ENCODE data around the gene TMEM131. TPM values are rescaled to one million over a fixed set of nuclear protein-coding genes. Genes with fewer than 3 reads are reported as not detected.

Gene TMEM131
- total and polyA plus RNA-seq, 2 of the 8 experiments (the other 6 are each of a cell fraction or from before 2014, with no cell fraction given) = 9.7 to 22.9 TPM

- ChIA-PET CTCF (ENCODE audit: partially characterized antibody) (interaction anchor here (0.6 to 1.7 kb wide), 3 partner anchors 9 to 258 kb away, joined by 3 to 4 read pairs (median 3); no protein-coding TSS in a partner anchor), POLR2A (ENCODE audit: partially characterized antibody) (no interaction called here)
- Histone ChIP-seq H2BK5ac (ENCODE audit: low read depth, low read length) (no peak overlapping the region), H3K27ac (ENCODE audit: low read depth, low read length) (no peak overlapping the region), H3K79me2 (ENCODE audit: control insufficient read depth in 1 of 2, insufficient read depth in 2 of 2, low read length in 2 of 2) (no peaks in the 10 kb centered on the region), H3K18ac (ENCODE audit: extremely low read depth, low read length) (no peak overlapping the region), H3K27me3 (replicated peaks in 1 of 4; ENCODE audit: control insufficient read depth in 3 of 4, extremely low read depth in 1 of 4, insufficient read depth in 3 of 4, low read length in 3 of 4) (no peaks in the 10 kb centered on the region; a peak in 1 of 7 replicates), H3K4me3 (ENCODE audit: extremely low read depth in 1 of 4, insufficient read depth in 2 of 4, low read depth in 3 of 4, low read length in 4 of 4) (no peak overlapping the region), H3K36me3 (ENCODE audit: control insufficient read depth in 2 of 4, insufficient read depth in 4 of 4, low read length in 3 of 4) (no peaks in the 10 kb centered on the region), H2AFZ (ENCODE audit: low read length) (peak overlapping the region; percentile 40; the same call in 1 of the 2 replicates), H3K79me1 (ENCODE audit: low read depth, low read length) (no peaks in the 10 kb centered on the region), H3K14ac (ENCODE audit: insufficient read length) (no peak overlapping the region), H2BK120ac (replicated peaks; ENCODE audit: low read depth, low read length) (no peak overlapping the region), H4K91ac (replicated peaks; ENCODE audit: insufficient read length, low read length) (no peak overlapping the region), H2BK15ac (ENCODE audit: low read length) (no peak overlapping the region), H4K20me1 (replicated peaks in 1 of 2; ENCODE audit: control insufficient read depth in 1 of 2, insufficient read depth in 2 of 2, low read length in 2 of 2) (no peaks in the 10 kb centered on the region), H3K9me3 (ENCODE audit: insufficient read depth in 2 of 2, low read depth in 1 of 2, low read length in 1 of 2) (no peaks in the 10 kb centered on the region), H2BK12ac (ENCODE audit: low read depth, low read length) (no peak overlapping the region), H4K5ac (ENCODE audit: insufficient read length, low read depth, low read length) (no peak overlapping the region), H4K8ac (ENCODE audit: extremely low read depth, insufficient read depth, low read length) (no peak overlapping the region), H3K23ac (ENCODE audit: insufficient read length) (no peak overlapping the region), H3K56ac (replicated peaks; ENCODE audit: insufficient read length, low read depth, low read length) (no peak overlapping the region), H3K9ac (replicated peaks in 1 of 4; ENCODE audit: extremely low read depth in 1 of 4, low read depth in 3 of 4, low read length in 3 of 4) (no peak overlapping the region), H3K23me2 (ENCODE audit: low read depth, low read length) (no peaks in the 10 kb centered on the region), H3K4me2 (ENCODE audit: insufficient read depth in 1 of 2, low read depth in 2 of 2, low read length in 2 of 2) (no peak overlapping the region), H2BK20ac (ENCODE audit: low read length) (no peak overlapping the region), H3K4ac (replicated peaks; ENCODE audit: insufficient read length, low read depth, low read length) (no peak overlapping the region), H2AK5ac (ENCODE audit: low read depth, low read length) (no peak overlapping the region), H3K4me1 (replicated peaks in 1 of 4; ENCODE audit: control insufficient read depth in 3 of 4, insufficient read depth in 4 of 4, low read length in 3 of 4) (no peaks in the 10 kb centered on the region)
- WGBS, 2 experiments (ENCODE audit: extremely low coverage in 1 of 2, insufficient coverage in 1 of 2, insufficient read length in 1 of 2, insufficient replicate concordance in 2 of 2, low coverage in 1 of 2, low lambda C conversion rate in 2 of 2, missing lambda C conversion rate in 1 of 2) = 85% methylated on average over 10 of the region's 10 CpGs; no CpG with 5 or more reads in 1 of the 2 experiments
- FAIRE-seq (no peak), DNase-seq (ENCODE audit: low read depth in 1 of 2, low spot score in 2 of 2) (no peak)
- TF ChIP-seq MAX (IDR thresholded peaks at IDR 0.05) = no peak
- TF ChIP-seq RBBP5 (IDR thresholded peaks at IDR 0.05; ENCODE audit: borderline replicate concordance, low read depth, low read length) = no peak
- TF ChIP-seq EP300 (IDR thresholded peaks at IDR 0.05; ENCODE audit: borderline replicate concordance in 1 of 2, low read depth in 2 of 2, low read length in 2 of 2) = no peak
- no peak for TF ChIP-seq SIN3A (conservative IDR thresholded peaks at IDR 0.05 in 1 of 2, IDR thresholded peaks at IDR 0.05 in 1 of 2; ENCODE audit: low read depth in 1 of 2, low read length in 2 of 2)
- no peak for TF ChIP-seq ATF2 (IDR thresholded peaks at IDR 0.05; ENCODE audit: low read length)
- no peak for TF ChIP-seq TCF12 (IDR thresholded peaks at IDR 0.05; ENCODE audit: low read depth, low read length)
- no peak for TF ChIP-seq SP4 (IDR thresholded peaks at IDR 0.05; ENCODE audit: low read length)
- TF ChIP-seq TAF1 (IDR thresholded peaks at IDR 0.05; ENCODE audit: low read depth, low read length) = no peak
- no peak for TF ChIP-seq GABPA (IDR thresholded peaks at IDR 0.05; ENCODE audit: borderline replicate concordance, insufficient read depth, low read length)
- no peak for TF ChIP-seq POLR2AphosphoS5 (IDR thresholded peaks at IDR 0.05; ENCODE audit: low read depth, low read length)
Measured at GRCh38 chr2:98009887-98010760, 14.4 kb upstream of the TMEM131 start.

Measured in H1 (cell line).